Prostate gland (tissue), 2 donors: ENCODE measurements around the gene ABCC5. TPM values are rescaled to one million over a fixed set of nuclear protein-coding genes. Genes with fewer than 3 reads are reported as not detected.

Experiments
- DNase-seq: peaks from one replicate; pipeline ENCODE4 v3.0.0-alpha.2; 2019; ENCODE audit warnings: low spot score
- H3K27ac ChIP-seq, 2 donors: fragments of 200-600 bp; sonication (generic); 2 replicates each; pipeline ENCODE4 v1.5.1; 2017 to 2019
- H3K27me3 ChIP-seq: fragments of 200-600 bp; sonication (generic); replicated peaks from 2 replicates; pipeline ENCODE4 v1.5.1; 2019; ENCODE audit not compliant: insufficient read depth
- H3K36me3 ChIP-seq, 2 donors: fragments of 200-600 bp; sonication (generic); 1 replicate in 1 of 2; 2 replicates in 1 of 2; pipeline versions ENCODE4 v1.5.1 to v1.8.1; 2017 to 2019
- H3K4me1 ChIP-seq: fragments of 200-600 bp; sonication (generic); replicated peaks from 2 replicates; pipeline ENCODE4 v1.5.1; 2019
- H3K4me3 ChIP-seq, 2 donors: fragments of 200-600 bp; sonication (generic); 2 replicates each; pipeline ENCODE4 v1.5.1; 2017 to 2019
- H3K9me3 ChIP-seq: fragments of 200-600 bp; sonication (generic); 2 replicates; pipeline ENCODE4 v1.5.1; 2017
- CTCF ChIP-seq, 4 experiments: fragments of 200-600 bp in 2 of 4; fragments of 450-650 bp in 2 of 4; sonication (generic) in 2 of 4; IDR thresholded peaks; 1 replicate in 3 of 4; 2 replicates in 1 of 4; pipeline ENCODE4 v1.5.1; 2016 to 2019; ENCODE audit warnings: antibody characterized with exemption in 4 of 4, mild to moderate bottlenecking in 2 of 4, moderate library complexity in 2 of 4
- POLR2A ChIP-seq: fragments of 450-650 bp; IDR thresholded peaks from one replicate; pipeline ENCODE4 v1.6.1; 2016; ENCODE audit warnings: antibody characterized with exemption, mild to moderate bottlenecking
- POLR2AphosphoS5 ChIP-seq: sonication (generic); formaldehyde crosslinking; IDR thresholded peaks from one replicate; pipeline ENCODE4 v1.6.1; 2017; ENCODE audit warnings: antibody characterized with exemption
- WGBS: methylation state at CpG from one replicate; pipeline ENCODE4 v1.1.5; 2018; 5-methylcytosine and 5-hydroxymethylcytosine counted together
- intact Hi-C: fragments of 100-400 bp; cut with DNase I; formaldehyde crosslinking; loops from one replicate; pipeline ENCODE4 v1.14.2; 2022
- total RNA-seq, 2 donors: library from RNA; depleted of rRNA; stranded (reverse); fragments of >200 nt; gene quantifications; one replicate each; pipeline ENCODE4 v1.1.0, GENCODE V29; 2016

ABCC5 gene
- total RNA-seq = 10 to 100 TPM; 17.9 to 43.6 TPM

GRCh38 chr3:184017672-184018423 is at the start of gene ABCC5:
TSS of gene ABCC5 (minus strand) at chr3:184017884. CDS start at chr3:184014392, 3,492 bp downstream.
- no peaks in the 10 kb centered on the region for H3K36me3 ChIP-seq
- H3K4me3 ChIP-seq = peak within 1 kb of the TSS; percentile 95 to 100
- DNase-seq = peak; percentile 89
- no peaks in the 10 kb centered on the region for H3K9me3 ChIP-seq
- under 1% methylated on average over 48 of the region's 55 CpGs for WGBS
- peak within 1 kb of the TSS; percentile 73 to 75 for H3K27ac ChIP-seq
- no peaks in the 10 kb centered on the region for H3K27me3 ChIP-seq
- H3K4me1 ChIP-seq = no peaks in the 10 kb centered on the region
- TF ChIP-seq CTCF (IDR thresholded peaks at IDR 0.05) (peak in 2 of 4 experiments; percentile 47 to 52), POLR2AphosphoS5 (peak; percentile 94), POLR2A (peak; percentile 31)
- intact Hi-C loops = loop anchor here (1.0 to 10.0 kb wide), 2 partner anchors 123 to 237 kb away; no protein-coding TSS in a partner anchor

DNA sequence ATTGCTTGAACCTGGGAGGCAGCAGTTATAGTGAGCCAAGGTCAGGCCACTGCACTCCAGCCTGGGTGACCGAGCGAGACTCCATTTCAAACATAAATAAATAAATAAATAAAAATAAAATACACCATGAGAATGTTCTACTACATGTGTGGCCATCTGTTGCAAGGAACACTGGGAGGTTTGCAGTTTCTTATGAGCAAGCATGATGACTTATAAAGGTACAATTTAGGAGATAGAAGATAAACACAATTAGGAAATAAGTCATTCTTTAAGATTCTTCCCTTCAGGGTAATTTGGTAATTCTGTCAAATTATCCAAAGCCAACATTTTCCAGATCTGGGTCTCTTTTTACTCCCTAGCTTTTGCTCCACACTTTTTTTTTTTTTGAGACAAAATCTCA is 48.5 kb upstream of the ABCC5 start:
- no peak overlapping the region for H3K27ac ChIP-seq
- no peak overlapping the region for H3K4me3 ChIP-seq
- TF ChIP-seq POLR2AphosphoS5 (no peak), POLR2A (no peak), CTCF (IDR thresholded peaks at IDR 0.05) (no peak)
- 89% methylated on average over 2 of the region's 2 CpGs for WGBS
- no peak for DNase-seq
- intact Hi-C loops = no loop called here
- no peaks in the 10 kb centered on the region for H3K4me1 ChIP-seq
- H3K27me3 ChIP-seq = no peaks in the 10 kb centered on the region
- no peaks in the 10 kb centered on the region for H3K9me3 ChIP-seq
- no peaks in the 10 kb centered on the region for H3K36me3 ChIP-seq

GRCh38 chr3:184062637-184063036 is 45.0 kb upstream of the ABCC5 start:
- no peak for TF ChIP-seq CTCF (IDR thresholded peaks at IDR 0.05)
- no peak for TF ChIP-seq POLR2A
- TF ChIP-seq POLR2AphosphoS5 = no peak
- no peak overlapping the region for H3K27ac ChIP-seq
- H3K36me3 ChIP-seq = no peaks in the 10 kb centered on the region
- no peak for DNase-seq
- no peaks in the 10 kb centered on the region for H3K9me3 ChIP-seq
- intact Hi-C loops = no loop called here
- no peaks in the 10 kb centered on the region for H3K27me3 ChIP-seq
- no peaks in the 10 kb centered on the region for H3K4me1 ChIP-seq
- H3K4me3 ChIP-seq = no peak overlapping the region

DNA sequence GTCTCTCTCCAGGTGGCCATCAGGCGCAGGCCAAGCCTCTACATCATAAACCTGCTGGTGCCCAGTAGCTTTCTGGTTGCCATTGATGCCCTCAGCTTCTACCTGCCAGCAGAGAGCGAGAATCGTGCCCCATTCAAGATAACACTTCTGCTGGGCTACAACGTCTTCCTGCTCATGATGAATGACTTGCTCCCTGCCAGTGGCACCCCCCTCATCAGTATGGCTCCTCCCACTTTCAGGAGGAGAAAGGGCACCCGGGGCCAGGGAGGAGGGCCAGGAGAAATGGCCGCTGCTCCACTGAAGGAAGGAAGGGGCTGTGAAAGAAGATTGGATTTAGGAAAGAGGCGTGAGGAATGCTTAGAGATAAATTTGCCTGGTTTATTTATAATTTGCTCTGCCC is 41.7 kb upstream of the ABCC5 start:
- Histone ChIP-seq H3K27me3 (no peaks in the 10 kb centered on the region), H3K36me3 (no peaks in the 10 kb centered on the region), H3K27ac (no peak overlapping the region), H3K4me1 (no peaks in the 10 kb centered on the region), H3K4me3 (no peak overlapping the region), H3K9me3 (no peaks in the 10 kb centered on the region)
- 66% methylated on average over 7 of the region's 7 CpGs for WGBS
- intact Hi-C loops = no loop called here
- no peak for DNase-seq
- TF ChIP-seq CTCF (IDR thresholded peaks at IDR 0.05) = no peak
- TF ChIP-seq POLR2AphosphoS5 = no peak
- no peak for TF ChIP-seq POLR2A

DNA sequence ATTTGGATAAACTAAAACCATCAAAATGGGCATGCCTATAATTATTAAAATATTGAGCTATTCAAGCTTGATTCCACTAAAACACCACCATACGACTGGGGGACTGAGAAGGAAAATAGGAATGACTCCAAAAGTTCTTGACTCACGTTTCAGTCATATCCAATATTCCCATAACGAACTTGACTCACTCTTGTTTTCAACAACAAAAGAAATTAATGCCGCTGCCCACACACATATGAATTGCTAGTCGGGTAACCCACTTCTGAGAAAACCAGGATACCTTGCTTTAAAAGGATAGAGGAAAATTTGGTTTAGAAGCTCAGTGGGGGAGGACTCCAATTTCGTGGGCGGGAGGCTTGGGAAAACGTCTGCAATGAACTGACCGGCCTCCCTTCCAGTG is 40.3 kb upstream of the ABCC5 start:
- Histone ChIP-seq H3K27me3 (no peaks in the 10 kb centered on the region), H3K27ac (no peak overlapping the region), H3K4me1 (no peaks in the 10 kb centered on the region), H3K4me3 (no peak overlapping the region), H3K36me3 (no peaks in the 10 kb centered on the region), H3K9me3 (no peaks in the 10 kb centered on the region)
- TF ChIP-seq CTCF (IDR thresholded peaks at IDR 0.05) (no peak), POLR2AphosphoS5 (no peak), POLR2A (no peak)
- WGBS = 67% methylated on average over 9 of the region's 9 CpGs
- no peak for DNase-seq
- intact Hi-C loops = no loop called here
